ENCODE results near the gene SHC2.
"Not testable (repeated sequence)": the region's sequence is repeated elsewhere in the genome, so short reads cannot be mapped to it uniquely, and the experiment has no call there.

SHC2 gene

GRCh38 chr19:405121-405965 is 55.5 kb downstream of the SHC2 start:
- DNase-seq: peak; percentile 15

GRCh38 chr19:403221-404027 is 57.4 kb downstream of the SHC2 start:
- peak; percentile 20 for DNase-seq

GRCh38 chr19:402786-403185 is 58.0 kb downstream of the SHC2 start:
- DNase-seq: no peak

GRCh38 chr19:401866-402511 is 58.8 kb downstream of the SHC2 start:
- peak; percentile 28 for DNase-seq

- peak; percentile 13 for DNase-seq
Measured at GRCh38 chr19:400976-401865, 59.6 kb downstream of the SHC2 start.

GRCh38 chr19:399370-399769 is 61.5 kb downstream of the SHC2 start:
- no peak for DNase-seq

GRCh38 chr19:398719-399118 is 62.1 kb downstream of the SHC2 start:
- no peak for DNase-seq

- no peak for DNase-seq
Measured at GRCh38 chr19:397941-398706, 62.7 kb downstream of the SHC2 start.

- DNase-seq: no peak
Measured at GRCh38 chr19:397321-397720, 63.5 kb downstream of the SHC2 start.

- no peak for DNase-seq
Measured at GRCh38 chr19:395467-395866, 65.4 kb downstream of the SHC2 start.

- not testable (repeated sequence) for DNase-seq
Measured at GRCh38 chr19:394857-395256, 66.0 kb downstream of the SHC2 start.

- not testable (repeated sequence) for DNase-seq
Measured at GRCh38 chr19:393560-393959, 67.3 kb downstream of the SHC2 start.

- DNase-seq: no peak
Measured at GRCh38 chr19:392375-392970, 68.4 kb downstream of the SHC2 start.

GRCh38 chr19:391726-392374 is 69.0 kb downstream of the SHC2 start:
- no peak for DNase-seq

GRCh38 chr19:391207-391557 is 69.7 kb downstream of the SHC2 start:
- DNase-seq: no peak

GRCh38 chr19:390386-391206 is 70.2 kb downstream of the SHC2 start:
- no peak for DNase-seq

- no peak for DNase-seq
Measured at GRCh38 chr19:389935-390289, 70.9 kb downstream of the SHC2 start.

- DNase-seq: no peak
Measured at GRCh38 chr19:389255-389934, 71.4 kb downstream of the SHC2 start.

GRCh38 chr19:388691-389090 is 72.1 kb downstream of the SHC2 start:
- no peak for DNase-seq
